Measurements from ENCODE around the gene HCRT.
A peak's percentile ranks its signal among the peaks of the same experiment; 100 is the strongest.

The HCRT gene

GRCh38 chr17:42203354-42203753 is 18.1 kb upstream of the HCRT start:
- H3K4me3 ChIP-seq (ENCODE audit: low read depth, low read length), result no peak overlapping the region
- no peak for TF ChIP-seq CTCF (conservative IDR thresholded peaks at IDR 0.05; ENCODE audit: low read depth, low read length)
- DNase-seq (ENCODE audit: low read depth), result no peak

GRCh38 chr17:42202696-42203095 is 17.4 kb upstream of the HCRT start:
- peak; percentile 44 for DNase-seq (ENCODE audit: low read depth)
- no peak for TF ChIP-seq CTCF (conservative IDR thresholded peaks at IDR 0.05; ENCODE audit: low read depth, low read length)
- H3K4me3 ChIP-seq (ENCODE audit: low read depth, low read length), result no peak overlapping the region

GRCh38 chr17:42202159-42202558 is 16.9 kb upstream of the HCRT start:
- TF ChIP-seq CTCF (conservative IDR thresholded peaks at IDR 0.05; ENCODE audit: low read depth, low read length), result no peak
- no peak overlapping the region for H3K4me3 ChIP-seq (ENCODE audit: low read depth, low read length)
- DNase-seq (ENCODE audit: low read depth), result no peak

GRCh38 chr17:42201458-42201772 is 16.2 kb upstream of the HCRT start:
- DNase-seq (ENCODE audit: low read depth), result no peak
- no peak overlapping the region for H3K4me3 ChIP-seq (ENCODE audit: low read depth, low read length)
- TF ChIP-seq CTCF (conservative IDR thresholded peaks at IDR 0.05; ENCODE audit: low read depth, low read length), result no peak

GRCh38 chr17:42200706-42201457 is 15.6 kb upstream of the HCRT start:
- TF ChIP-seq CTCF (conservative IDR thresholded peaks at IDR 0.05; ENCODE audit: low read depth, low read length), result no peak
- no peak overlapping the region for H3K4me3 ChIP-seq (ENCODE audit: low read depth, low read length)
- no peak for DNase-seq (ENCODE audit: low read depth)

- TF ChIP-seq CTCF (conservative IDR thresholded peaks at IDR 0.05; ENCODE audit: low read depth, low read length), result no peak
- no peak for DNase-seq (ENCODE audit: low read depth)
- H3K4me3 ChIP-seq (ENCODE audit: low read depth, low read length), result no peak overlapping the region
These were observed 14.3 kb upstream of the HCRT start for GRCh38 chr17:42199416-42200011.

GRCh38 chr17:42198897-42199296 is 13.6 kb upstream of the HCRT start:
- TF ChIP-seq CTCF (conservative IDR thresholded peaks at IDR 0.05; ENCODE audit: low read depth, low read length), result no peak
- DNase-seq (ENCODE audit: low read depth), result no peak

More at GRCh38 chr17:42198897-42199296, 13.6 kb upstream of the HCRT start:
- no peak overlapping the region for H3K4me3 ChIP-seq (ENCODE audit: low read depth, low read length)
